Measurements from ENCODE around the gene CNOT9. TPM values are rescaled to one million over a fixed set of nuclear protein-coding genes. Genes with fewer than 3 reads are reported as not detected.

Gene CNOT9
- total and polyA plus RNA-seq, 2 donors (not counting 1 experiment from before 2014, with no cell fraction given): 28.0 to 54.5 TPM

DNA sequence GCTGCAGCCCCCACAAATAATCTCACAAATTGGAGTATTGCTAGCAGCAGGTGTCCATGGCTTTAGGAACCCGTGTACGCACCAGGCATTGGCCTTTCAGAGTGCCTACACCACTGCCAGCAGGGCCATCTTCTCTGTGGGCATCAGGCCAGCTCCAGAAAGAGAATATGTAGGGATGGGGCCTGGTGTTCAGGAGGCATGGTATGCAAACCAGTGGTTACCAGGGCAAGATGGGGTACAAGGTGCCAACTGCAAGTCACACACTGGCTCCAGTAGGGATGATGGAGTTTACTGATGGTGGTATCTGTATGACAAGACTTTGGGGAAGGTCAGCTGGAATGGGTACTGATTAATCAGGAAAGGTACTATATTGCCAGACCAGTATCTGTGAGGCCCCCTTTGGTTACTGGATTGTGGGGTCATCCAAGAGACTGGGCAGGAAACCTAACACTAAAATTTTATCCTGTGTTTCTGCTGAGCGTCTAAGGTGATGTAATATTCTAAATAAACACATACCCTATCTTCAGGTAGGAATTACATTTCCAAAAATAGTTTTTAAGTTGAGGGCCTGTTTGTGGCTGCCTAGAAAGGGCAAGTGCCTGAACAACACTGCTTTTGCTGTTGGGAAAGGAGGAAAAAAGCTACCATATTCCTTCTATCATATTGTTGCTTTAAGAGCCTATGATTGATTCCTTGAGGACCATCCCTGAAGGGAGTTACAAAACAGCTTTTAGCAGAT lies 9.0 kb downstream of the CNOT9 start:
- no peak overlapping the region for H3K27ac ChIP-seq (ENCODE audit: low read length in 2 of 2)
- no peak overlapping the region for H3K9ac ChIP-seq (ENCODE audit: low read length)
- no peak overlapping the region for H2AFZ ChIP-seq (ENCODE audit: insufficient read depth, low read depth, low read length, poor library complexity, severe bottlenecking)
- H3K27me3 ChIP-seq (replicated peaks in 1 of 4; ENCODE audit: control extremely low read depth in 1 of 4, control insufficient read depth in 3 of 4, insufficient read depth in 4 of 4, low read length in 3 of 4): no peaks in the 10 kb centered on the region
- peaks cover 40% of the 10 kb centered on the region for H4K20me1 ChIP-seq (ENCODE audit: control insufficient read depth, insufficient read depth, low read length, poor library complexity, severe bottlenecking)
- no peaks in the 10 kb centered on the region for H3K27me3 Mint-ChIP-seq
- H3K9me3 ChIP-seq (ENCODE audit: control extremely low read depth in 1 of 3, control insufficient read depth in 2 of 3, insufficient read depth in 1 of 3, low read length in 2 of 3): no peaks in the 10 kb centered on the region
- H3K4me2 ChIP-seq (replicated peaks; ENCODE audit: low read depth, low read length, poor library complexity, severe bottlenecking): no peak overlapping the region
- ATAC-seq (ENCODE audit: low read depth) (no peak), DNase-seq (no peak)
- peaks cover 3 to 4% of the 10 kb centered on the region in 2 donors for H3K4me1 ChIP-seq (ENCODE audit: control insufficient read depth in 2 of 2, insufficient read depth in 2 of 2, low read length in 2 of 2)
- peaks cover 7 to 30% of the 10 kb centered on the region in 2 experiments for H3K36me3 ChIP-seq (replicated peaks in 1 of 2; ENCODE audit: control extremely low read depth in 1 of 2, control insufficient read depth in 1 of 2, extremely low read depth in 1 of 2, insufficient read depth in 2 of 2, low read length in 1 of 2)
- peaks cover 19% of the 10 kb centered on the region for H3K4me1 Mint-ChIP-seq
- no peak overlapping the region for H3K27ac Mint-ChIP-seq
- POLR2A ChIA-PET: no interaction called here
- TF ChIP-seq EZH2 (IDR thresholded peaks at IDR 0.05; ENCODE audit: borderline replicate concordance, insufficient read depth, low read depth, low read length, poor library complexity, severe bottlenecking): no peak
- TF ChIP-seq, protein P1, sequence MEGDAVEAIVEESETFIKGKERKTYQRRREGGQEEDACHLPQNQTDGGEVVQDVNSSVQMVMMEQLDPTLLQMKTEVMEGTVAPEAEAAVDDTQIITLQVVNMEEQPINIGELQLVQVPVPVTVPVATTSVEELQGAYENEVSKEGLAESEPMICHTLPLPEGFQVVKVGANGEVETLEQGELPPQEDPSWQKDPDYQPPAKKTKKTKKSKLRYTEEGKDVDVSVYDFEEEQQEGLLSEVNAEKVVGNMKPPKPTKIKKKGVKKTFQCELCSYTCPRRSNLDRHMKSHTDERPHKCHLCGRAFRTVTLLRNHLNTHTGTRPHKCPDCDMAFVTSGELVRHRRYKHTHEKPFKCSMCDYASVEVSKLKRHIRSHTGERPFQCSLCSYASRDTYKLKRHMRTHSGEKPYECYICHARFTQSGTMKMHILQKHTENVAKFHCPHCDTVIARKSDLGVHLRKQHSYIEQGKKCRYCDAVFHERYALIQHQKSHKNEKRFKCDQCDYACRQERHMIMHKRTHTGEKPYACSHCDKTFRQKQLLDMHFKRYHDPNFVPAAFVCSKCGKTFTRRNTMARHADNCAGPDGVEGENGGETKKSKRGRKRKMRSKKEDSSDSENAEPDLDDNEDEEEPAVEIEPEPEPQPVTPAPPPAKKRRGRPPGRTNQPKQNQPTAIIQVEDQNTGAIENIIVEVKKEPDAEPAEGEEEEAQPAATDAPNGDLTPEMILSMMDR (IDR thresholded peaks at IDR 0.05): no peak
- CTCF ChIA-PET: no interaction called here
- no peak overlapping the region for H3K4me3 ChIP-seq (ENCODE audit: control extremely low read depth in 1 of 5, extremely low read depth in 1 of 5, insufficient read depth in 1 of 5, low read depth in 2 of 5, low read length in 4 of 5)
- H3K9me3 Mint-ChIP-seq (ENCODE audit: insufficient read depth): no peaks in the 10 kb centered on the region
- intact Hi-C loops (cut with micrococcal nuclease): no loop called here
- no CpG with 5 or more reads among the region's 3 CpGs for WGBS (ENCODE audit: insufficient coverage)
- peaks cover 95% of the 10 kb centered on the region for H3K79me2 ChIP-seq (ENCODE audit: control insufficient read depth, insufficient read depth, low read length)
- H3K4me3 Mint-ChIP-seq: no peak overlapping the region

DNA sequence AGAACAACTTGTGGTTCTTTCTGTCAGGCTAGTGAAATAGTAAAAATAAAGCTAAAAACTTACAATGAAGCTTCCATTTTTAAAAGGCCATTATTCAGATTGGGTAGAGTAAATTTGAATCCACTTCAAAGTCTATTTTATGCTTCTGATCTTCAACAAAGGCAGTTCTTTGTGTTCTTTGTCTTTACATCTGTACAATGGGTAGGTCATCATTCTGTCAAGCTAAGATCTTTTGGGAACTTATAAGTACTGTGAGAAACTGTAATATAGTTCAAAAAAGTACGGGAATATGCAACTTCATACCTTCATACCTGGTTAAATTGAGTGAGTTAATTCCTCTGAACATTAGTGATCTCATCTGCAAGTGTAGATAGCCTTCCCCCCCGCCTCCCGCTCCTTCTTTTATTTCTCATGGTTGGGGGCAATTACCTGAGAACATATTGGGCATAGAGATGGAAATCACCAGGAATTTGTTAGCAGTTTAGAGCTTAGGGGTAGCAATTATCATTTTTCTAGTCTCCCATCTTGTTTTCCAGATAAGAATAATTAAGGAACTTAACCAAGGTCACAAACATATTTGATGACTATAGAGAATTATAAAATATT lies 9.7 kb downstream of the CNOT9 start:
- Histone ChIP-seq H3K79me2 (ENCODE audit: control insufficient read depth, insufficient read depth, low read length) (peaks cover 88% of the 10 kb centered on the region), H3K4me1 (ENCODE audit: control insufficient read depth in 2 of 2, insufficient read depth in 2 of 2, low read length in 2 of 2) (peaks cover 3 to 4% of the 10 kb centered on the region in 2 donors), H3K36me3 (replicated peaks in 1 of 2; ENCODE audit: control extremely low read depth in 1 of 2, control insufficient read depth in 1 of 2, extremely low read depth in 1 of 2, insufficient read depth in 2 of 2, low read length in 1 of 2) (peaks cover 7 to 36% of the 10 kb centered on the region in 2 experiments), H3K27ac (ENCODE audit: low read length in 2 of 2) (no peak overlapping the region), H3K9me3 (ENCODE audit: control extremely low read depth in 1 of 3, control insufficient read depth in 2 of 3, insufficient read depth in 1 of 3, low read length in 2 of 3) (no peaks in the 10 kb centered on the region), H3K4me2 (replicated peaks; ENCODE audit: low read depth, low read length, poor library complexity, severe bottlenecking) (no peak overlapping the region), H4K20me1 (ENCODE audit: control insufficient read depth, insufficient read depth, low read length, poor library complexity, severe bottlenecking) (peaks cover 40% of the 10 kb centered on the region), H3K4me3 (ENCODE audit: control extremely low read depth in 1 of 5, extremely low read depth in 1 of 5, insufficient read depth in 1 of 5, low read depth in 2 of 5, low read length in 4 of 5) (no peak overlapping the region), H2AFZ (ENCODE audit: insufficient read depth, low read depth, low read length, poor library complexity, severe bottlenecking) (no peak overlapping the region), H3K27me3 (replicated peaks in 1 of 4; ENCODE audit: control extremely low read depth in 1 of 4, control insufficient read depth in 3 of 4, insufficient read depth in 4 of 4, low read length in 3 of 4) (no peaks in the 10 kb centered on the region), H3K9ac (ENCODE audit: low read length) (no peak overlapping the region)
- no peaks in the 10 kb centered on the region for H3K27me3 Mint-ChIP-seq
- ATAC-seq (ENCODE audit: low read depth) (no peak), DNase-seq (no peak)
- ChIA-PET CTCF (no interaction called here), POLR2A (no interaction called here)
- TF ChIP-seq, protein P1 (IDR thresholded peaks at IDR 0.05): no peak
- no peak for TF ChIP-seq EZH2 (IDR thresholded peaks at IDR 0.05; ENCODE audit: borderline replicate concordance, insufficient read depth, low read depth, low read length, poor library complexity, severe bottlenecking)
- H3K27ac Mint-ChIP-seq: no peak overlapping the region
- H3K4me3 Mint-ChIP-seq: no peak overlapping the region
- intact Hi-C loops (cut with micrococcal nuclease): no loop called here
- WGBS (ENCODE audit: insufficient coverage): no CpG with 5 or more reads among the region's 3 CpGs
- peaks cover 17% of the 10 kb centered on the region for H3K4me1 Mint-ChIP-seq
- no peaks in the 10 kb centered on the region for H3K9me3 Mint-ChIP-seq (ENCODE audit: insufficient read depth)
